HG02798 (cell line): ENCODE measurements around the gene NR4A1.

Experiments used
- ATAC-seq: cut with Tn5 transposase; IDR thresholded peaks from one replicate; pipeline ENCODE4 v1.9.1; 2021; ENCODE audit warnings: mild to moderate bottlenecking; ENCODE audit not compliant: unreplicated experiment, poor library complexity

Gene NR4A1

GRCh38 chr12:52015532-52016041, 35.7 kb upstream of the NR4A1 start:
- ATAC-seq, result no peak

- ATAC-seq, result no peak
These were observed 32.7 kb upstream of the NR4A1 start for GRCh38 chr12:52018433-52019112.

GRCh38 chr12:52019113-52019770, 32.0 kb upstream of the NR4A1 start:
- no peak for ATAC-seq

- no peak for ATAC-seq
These were observed 30.5 kb upstream of the NR4A1 start for GRCh38 chr12:52020539-52021336.

GRCh38 chr12:52022841-52023181, 28.4 kb upstream of the NR4A1 start:
- ATAC-seq, result peak; percentile 11

- peak; percentile 57 for ATAC-seq
These were observed 27.9 kb upstream of the NR4A1 start for GRCh38 chr12:52023182-52023975.

DNA sequence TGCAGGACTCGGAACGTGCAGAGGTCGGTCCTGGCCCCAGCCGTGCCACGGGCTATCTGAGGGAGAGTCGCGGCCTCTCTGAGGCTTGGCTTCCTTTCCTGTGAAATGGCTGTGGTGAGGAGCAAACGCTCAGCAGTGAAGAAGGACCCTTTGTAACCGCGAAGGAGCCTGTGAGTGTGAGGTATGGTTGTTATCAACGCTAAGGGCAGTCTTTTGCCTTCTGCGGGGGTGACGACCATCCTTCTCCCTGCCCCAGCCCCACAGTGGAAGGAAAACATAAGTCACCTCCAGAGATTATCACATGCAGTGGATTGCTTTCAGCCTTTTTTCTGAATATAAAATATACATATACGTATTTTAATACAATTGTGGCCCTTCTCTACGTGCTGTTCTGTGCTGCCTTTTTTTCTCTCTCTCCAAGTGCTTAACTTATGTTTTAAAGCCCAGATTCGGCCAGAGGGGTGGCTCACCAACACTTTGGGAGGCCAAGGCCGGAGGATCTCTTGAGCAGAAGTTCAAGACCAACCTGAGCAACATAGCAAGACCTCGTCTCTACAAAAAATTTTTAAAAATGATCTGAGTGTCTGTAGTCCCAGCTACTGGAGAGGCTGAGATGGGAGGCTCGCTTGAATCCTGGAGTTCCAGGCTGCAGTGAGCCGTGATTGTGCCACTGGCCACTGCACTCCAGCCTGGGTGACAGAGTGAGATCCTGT, 27.1 kb upstream of the NR4A1 start:
- ATAC-seq, result no peak

GRCh38 chr12:52024845-52025230, 26.4 kb upstream of the NR4A1 start:
- no peak for ATAC-seq

DNA sequence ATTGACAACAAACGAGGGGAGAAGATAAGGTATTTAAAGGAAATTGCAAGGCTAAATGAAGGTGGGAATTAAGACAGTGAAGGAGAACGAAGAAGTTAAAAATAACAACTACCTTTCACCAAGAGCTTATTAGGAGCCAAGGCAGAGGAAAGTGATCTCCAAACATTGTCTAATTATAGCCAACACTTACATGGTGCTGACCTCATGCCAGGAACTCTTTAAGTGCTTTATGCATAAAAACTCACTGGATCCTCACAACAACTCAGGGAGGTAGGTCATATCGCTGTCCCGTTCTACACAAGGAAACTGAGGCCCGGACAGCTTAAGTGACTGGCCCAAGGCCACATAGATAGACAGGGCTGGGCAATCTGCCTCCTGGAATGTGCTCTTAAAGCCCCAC, 25.0 kb upstream of the NR4A1 start:
- no peak for ATAC-seq

GRCh38 chr12:52027085-52027843, 24.0 kb upstream of the NR4A1 start:
- ATAC-seq, result no peak

DNA sequence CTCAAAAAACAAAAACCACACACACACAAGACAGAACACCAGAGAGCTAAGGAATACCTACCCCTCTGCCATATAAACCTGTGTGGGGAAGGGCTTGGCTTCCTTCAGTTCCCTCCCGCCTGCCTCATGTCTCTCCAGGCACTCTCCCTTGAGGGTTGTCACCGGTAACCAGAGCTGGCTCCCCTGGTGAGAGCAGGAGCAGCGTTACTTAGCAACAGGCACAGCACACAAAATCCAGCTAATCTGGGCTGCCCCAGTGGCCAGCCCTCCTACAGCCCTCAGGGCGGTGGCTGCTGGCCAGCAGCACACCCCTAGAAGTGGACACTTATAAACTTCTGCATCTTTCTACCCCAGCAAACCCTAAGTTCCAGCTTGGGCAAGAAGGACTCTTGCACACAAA, 21.6 kb upstream of the NR4A1 start:
- ATAC-seq, result no peak

DNA sequence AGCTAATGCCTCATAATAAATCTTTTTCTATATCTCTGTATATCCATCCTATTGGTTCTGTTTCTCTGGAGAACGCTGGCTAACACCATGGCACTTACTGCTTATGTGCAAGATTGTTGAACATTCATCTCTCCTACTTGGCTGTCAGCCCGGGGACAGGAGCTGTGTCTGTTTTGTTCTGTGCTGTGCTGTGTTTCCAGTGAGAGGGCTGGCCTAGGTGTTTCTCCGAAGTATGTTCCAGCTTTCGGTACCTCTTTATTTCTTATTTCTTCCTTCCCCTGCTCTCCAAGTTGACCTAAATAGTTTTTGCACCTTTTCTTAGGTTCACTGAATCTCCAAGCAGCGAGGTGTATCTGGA, 18.8 kb upstream of the NR4A1 start:
- no peak for ATAC-seq

DNA sequence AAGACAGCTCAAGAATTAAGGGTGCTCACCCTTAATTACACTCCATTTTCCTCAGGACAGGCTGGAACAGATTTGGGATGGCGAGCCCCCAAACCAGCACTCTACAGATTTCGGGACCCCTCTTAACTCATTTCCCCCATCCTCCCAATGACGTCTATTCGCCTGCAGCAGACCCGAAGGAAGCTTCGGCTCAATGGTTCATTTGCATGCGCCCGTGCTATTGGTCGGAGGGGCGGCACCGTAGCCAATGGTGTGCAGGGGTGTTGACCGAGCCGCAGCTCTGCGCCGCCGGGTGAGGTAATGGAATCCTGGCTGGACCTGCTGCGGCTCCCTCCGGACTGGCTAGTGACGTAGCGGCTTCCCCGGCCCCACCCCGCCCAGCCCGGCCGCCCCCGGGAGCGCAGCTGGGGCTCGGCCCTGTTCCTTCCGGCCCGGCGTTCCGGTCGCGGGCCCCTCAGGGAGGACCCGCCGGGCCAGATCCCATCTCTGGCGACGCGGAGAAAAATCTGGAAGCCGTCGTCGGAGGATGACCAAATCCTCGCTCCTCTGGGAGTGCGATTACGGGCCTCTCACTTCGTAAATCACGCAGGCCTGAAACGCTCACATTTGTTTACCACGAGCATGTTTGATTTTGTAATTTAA, 18.3 kb upstream of the NR4A1 start:
- ATAC-seq, result peak; percentile 97

- ATAC-seq, result no peak
These were observed 17.6 kb upstream of the NR4A1 start for GRCh38 chr12:52033446-52034140.

DNA sequence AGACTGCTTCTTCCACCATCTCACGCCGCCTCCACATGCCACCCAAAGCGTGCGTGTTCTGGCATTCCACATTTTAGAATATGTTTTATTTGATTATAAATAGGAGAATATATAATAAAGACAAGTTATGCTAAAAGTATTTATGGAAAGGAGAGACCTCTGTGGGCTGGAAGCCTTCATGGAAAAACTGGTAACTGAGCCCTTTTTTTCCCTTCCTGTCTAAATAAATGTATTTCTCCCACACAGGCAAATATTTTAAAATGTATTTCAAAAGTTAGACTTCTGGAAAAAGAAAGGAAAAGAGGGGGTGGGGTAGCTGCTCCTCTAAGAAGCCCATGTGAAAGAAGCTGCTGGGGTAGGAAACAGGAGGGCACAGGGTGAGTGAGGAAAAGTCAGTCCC, 16.1 kb upstream of the NR4A1 start:
- ATAC-seq, result no peak

GRCh38 chr12:52035926-52036325, 15.3 kb upstream of the NR4A1 start:
- no peak for ATAC-seq

DNA sequence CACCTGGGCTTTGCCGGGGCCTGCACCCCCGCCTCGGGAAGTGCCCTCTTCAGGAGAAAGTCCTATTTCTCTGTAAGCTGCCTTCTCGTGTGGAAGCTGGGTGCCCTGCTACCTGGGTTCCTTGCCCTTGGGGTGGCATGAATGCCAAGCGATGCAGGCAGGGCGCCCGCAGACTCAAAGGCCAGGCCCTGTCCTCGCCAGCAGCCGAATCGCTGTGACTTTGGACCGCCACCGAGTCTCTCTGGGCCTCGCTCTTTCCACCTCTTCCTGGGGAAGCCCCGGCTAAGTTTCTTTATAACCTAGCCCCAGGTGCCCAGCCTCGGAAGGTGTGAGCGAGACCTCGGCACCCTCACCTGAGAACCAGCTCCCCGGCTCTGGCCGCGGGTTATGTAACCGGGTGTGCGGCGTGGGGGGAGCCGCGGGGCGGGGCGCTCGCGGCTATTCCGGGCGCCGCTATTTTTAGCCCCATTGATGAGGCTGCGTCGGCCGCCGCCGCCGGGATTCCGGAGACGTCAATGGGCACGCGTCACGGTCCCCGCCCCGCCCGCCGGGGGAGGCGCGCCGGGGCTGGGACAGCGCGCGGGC, 14.6 kb upstream of the NR4A1 start:
- peak; percentile 36 for ATAC-seq
